T-helper 1 cell (primary cell): Measurements from ENCODE around the gene SRXN1.

ENCODE experiments used
- DNase-seq, 5 donors: peaks; one replicate each; pipeline ENCODE4 v3.0.0-alpha.2; 2012 to 2020

SRXN1 gene

DNA sequence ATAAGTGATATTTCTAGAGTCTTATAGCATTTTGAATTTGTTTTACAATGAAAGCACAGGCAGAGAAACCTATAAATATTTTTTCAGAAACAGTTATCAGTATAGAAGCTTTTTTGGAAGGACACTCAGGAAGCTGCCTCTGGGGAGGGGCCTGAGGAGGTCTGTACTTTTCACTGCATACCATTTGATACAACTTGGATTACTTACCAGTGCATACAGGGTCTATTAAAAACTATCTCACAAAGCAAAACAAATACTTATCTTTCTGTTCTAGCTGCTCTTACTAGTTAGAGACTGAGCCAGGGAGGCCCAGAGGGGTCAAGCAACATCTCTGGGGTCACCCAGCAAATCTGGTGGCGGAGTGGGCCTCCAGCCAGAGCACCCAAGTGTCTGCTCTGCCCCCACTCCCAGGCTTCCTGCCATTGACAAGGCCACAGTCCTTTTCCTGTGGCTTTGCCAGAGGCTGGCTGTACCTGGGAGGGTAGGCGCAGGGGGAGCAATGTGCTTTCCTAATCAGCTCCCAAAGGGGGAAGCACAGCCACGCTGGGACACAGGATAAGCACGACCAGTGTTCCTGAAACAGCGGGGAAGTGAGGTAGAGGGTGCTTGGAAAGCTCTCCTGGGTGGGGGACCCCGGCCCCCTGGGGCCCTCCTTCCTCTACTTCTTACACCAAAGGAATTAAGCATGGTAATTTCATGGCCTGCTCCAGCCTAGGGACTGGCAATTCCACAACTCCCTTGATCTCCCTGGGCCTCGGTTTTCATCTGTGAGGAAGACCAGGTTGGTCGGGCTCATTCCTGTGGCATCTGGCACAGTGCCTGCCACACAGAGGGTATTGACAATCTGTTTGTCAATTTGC is 50.7 kb downstream of the SRXN1 start:
- DNase-seq, result no peak

DNA sequence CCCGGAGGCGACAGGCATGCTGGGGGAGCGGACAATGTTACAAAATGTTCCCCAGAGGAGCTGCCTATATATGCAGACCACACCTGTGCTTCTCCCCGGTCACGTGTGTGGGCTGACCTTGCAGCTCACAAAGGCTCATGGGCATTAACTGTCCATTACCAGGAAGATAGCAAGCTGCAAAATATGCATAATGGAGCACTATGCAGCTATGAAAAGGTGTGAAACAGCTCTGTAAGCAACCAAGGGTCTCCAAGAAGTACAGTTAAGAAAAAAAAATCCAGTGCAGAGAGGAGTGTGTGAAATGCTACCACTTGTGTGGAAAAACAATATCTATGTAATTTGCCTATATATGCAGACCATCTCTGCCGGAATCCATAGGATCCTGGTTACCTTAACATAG is 52.3 kb downstream of the SRXN1 start:
- DNase-seq, result no peak

DNA sequence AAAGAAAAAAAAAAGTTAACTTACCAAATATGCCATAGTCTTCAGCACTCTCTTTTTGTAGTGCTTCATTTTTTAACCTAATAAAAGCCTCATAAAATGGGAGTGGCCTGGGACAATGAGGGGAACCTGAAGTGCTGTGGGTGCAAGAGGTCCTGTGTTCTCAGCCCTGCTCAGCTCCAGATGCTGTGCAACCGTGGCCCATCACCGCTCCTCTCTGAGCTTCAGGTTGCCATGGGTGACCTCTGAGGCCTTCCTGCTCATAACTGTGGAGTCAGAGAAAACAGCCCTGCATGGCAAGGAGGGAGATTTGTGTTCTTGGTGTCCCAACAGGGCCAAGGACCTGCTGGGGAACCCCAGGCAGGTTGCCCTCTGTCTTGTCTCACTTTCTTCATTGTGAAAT is 52.9 kb downstream of the SRXN1 start:
- DNase-seq, result no peak

DNA sequence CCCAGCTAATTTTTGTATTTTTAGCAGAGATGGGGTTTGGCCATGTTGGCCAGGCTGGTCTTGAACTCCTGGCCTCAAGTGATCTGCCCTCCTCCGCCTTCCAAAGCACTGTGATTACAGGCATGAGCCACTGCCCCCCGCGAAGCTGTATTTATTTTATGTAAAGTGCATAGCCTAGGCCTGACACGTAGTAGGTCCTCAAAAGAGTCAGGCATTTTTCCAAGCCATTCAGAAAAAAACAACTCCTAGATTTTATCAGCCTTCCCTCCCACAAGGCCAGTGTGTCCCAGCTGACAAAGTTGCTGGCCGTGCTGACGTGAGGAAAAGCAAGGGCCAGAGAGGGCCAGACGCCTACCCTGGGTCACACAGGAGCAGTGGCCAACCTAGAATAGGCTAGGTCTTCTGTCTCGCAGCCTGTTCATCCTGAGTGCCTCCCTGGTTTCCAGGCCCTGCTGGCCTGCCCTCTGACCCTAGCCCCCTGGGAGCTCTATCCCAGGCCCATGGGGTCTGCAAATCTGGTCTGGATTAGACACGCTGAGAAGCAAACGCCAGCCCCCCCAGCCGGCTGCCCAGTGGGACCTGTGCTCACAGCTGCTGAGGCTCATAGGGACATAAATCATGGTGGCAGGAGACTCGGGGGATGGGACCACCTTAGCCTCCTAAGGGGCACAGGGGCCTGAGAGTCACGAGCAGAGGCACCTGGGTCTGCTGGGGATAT is 54.7 kb downstream of the SRXN1 start:
- DNase-seq, result no peak

DNA sequence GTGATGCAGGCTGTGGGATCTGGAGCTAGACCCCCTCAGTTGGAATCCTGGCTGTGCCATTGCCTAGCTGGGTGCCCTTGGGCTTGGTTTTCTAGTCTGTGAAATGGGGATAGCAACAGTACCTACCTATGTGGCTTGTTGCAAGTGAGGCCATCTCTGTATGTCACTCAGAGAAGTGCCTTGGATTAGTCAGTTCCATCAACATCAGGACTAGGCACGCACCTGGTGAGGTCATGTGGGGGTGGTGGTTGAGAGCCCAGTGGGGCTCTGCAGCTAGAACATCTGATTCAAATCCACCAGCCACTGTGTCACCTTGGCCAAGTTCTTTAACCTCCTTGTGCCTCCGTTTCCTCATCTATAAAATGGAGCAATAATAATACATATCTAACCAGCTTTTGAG is 55.4 kb downstream of the SRXN1 start:
- DNase-seq, result no peak
